WERI-Rb-1 (cell line): ENCODE data around the gene RPL6.

ENCODE experiments used
- DNase-seq: peaks from one replicate; pipeline ENCODE4 v3.0.0-alpha.2; 2020
- H3K27ac ChIP-seq: fragments of 250-450 bp; sonication (Bioruptor Pico); 2 replicates; pipeline ENCODE4 v1.5.1; 2020; ENCODE audit warnings: mild to moderate bottlenecking, moderate library complexity
- H3K27me3 ChIP-seq: fragments of 250-450 bp; sonication (Bioruptor Pico); 2 replicates; pipeline ENCODE4 v1.5.1; 2021; ENCODE audit warnings: mild to moderate bottlenecking, low read depth, moderate library complexity; ENCODE audit not compliant: insufficient read depth, severe bottlenecking
- H3K36me3 ChIP-seq: fragments of 250-450 bp; sonication (Bioruptor Pico); 2 replicates; pipeline ENCODE4 v1.5.1; 2020; ENCODE audit warnings: mild to moderate bottlenecking, moderate library complexity
- H3K4me3 ChIP-seq: 2 replicates; pipeline ENCODE4 v1.5.1; 2011; ENCODE audit warnings: low read depth, mild to moderate bottlenecking, control low read depth, low read length
- H3K9me3 ChIP-seq: fragments of 250-450 bp; sonication (Bioruptor Pico); 2 replicates; pipeline ENCODE4 v1.5.1; 2021; ENCODE audit warnings: mild to moderate bottlenecking, moderate library complexity; ENCODE audit not compliant: severe bottlenecking
- CTCF ChIP-seq: IDR thresholded peaks from 2 replicates; pipeline ENCODE4 v1.5.1; 2011; ENCODE audit warnings: low read depth, mild to moderate bottlenecking, control low read depth, inconsistent platforms, low read length

Gene RPL6

DNA sequence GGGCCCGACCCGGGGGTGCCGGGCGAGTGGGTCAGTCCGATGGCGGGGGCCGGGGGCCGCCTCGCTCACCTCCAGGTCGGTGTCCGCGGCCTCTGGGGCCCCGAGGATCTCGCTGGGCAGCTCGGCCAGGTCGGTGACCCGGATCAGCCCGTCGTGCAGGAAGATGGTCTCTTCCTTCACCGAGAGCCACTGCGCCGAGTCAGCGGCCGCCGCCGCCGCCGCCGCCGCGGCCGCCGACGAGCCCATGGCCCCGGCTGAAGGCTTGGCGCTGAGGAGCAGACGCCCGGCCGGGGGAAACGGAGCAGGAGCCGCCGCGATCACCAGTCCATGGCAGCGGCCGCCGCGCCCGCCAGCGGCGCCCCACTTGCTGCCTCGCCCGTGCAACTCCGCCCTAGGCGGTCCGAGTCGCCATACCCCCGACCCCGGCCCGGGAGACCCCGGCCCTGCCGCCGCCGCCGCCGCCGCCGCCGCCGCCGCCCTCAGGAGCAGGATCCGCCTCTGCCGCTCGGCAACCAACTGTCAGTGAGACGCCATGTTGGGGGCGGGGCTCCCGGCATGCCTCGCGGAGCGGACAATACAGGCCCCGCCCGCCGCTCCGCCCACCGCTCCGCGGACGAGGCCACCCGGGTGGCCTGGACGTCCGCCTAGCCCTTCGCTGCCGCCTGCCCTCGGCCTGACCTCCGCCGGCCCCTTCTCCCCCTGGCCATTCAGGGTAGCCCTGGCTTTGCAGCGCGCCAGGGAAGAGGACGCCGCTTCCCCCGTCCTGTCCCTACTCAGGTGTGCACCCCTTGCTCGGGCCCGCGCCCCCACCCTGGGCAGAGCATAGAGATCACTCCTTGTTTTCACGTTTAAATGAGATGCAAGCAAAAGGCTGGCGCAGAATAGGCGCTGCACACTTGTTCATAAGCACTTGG lies 27.3 kb downstream of the RPL6 start, which contains the start of gene HECTD4:
HECTD4 (minus strand) TSS at position 549 of the 914 bp plus-strand sequence; CDS start at position 246, 303 bp downstream.
- no peak for TF ChIP-seq CTCF
- Histone ChIP-seq H3K9me3 (no peaks in the 10 kb centered on the region), H3K4me3 (peak within 1 kb of the TSS; percentile 57), H3K27ac (peak within 1 kb of the TSS; percentile 87), H3K27me3 (no peaks in the 10 kb centered on the region), H3K36me3 (peaks cover 3% of the 10 kb centered on the region; the same call in 1 of the 2 replicates)
- DNase-seq = peak; percentile 95

- DNase-seq = peak; percentile 34
- peaks cover 3% of the 10 kb centered on the region; the same call in 1 of the 2 replicates for H3K36me3 ChIP-seq
- TF ChIP-seq CTCF = no peak
- no peaks in the 10 kb centered on the region for H3K27me3 ChIP-seq
- no peaks in the 10 kb centered on the region for H3K9me3 ChIP-seq
- peak overlapping the region; percentile 57 for H3K4me3 ChIP-seq
- peak overlapping the region; percentile 87 for H3K27ac ChIP-seq
These were observed 28.0 kb downstream of the RPL6 start for GRCh38 chr12:112381406-112381882.

GRCh38 chr12:112380663-112381405 lies 28.6 kb downstream of the RPL6 start:
- H3K27ac ChIP-seq = peak overlapping the region; percentile 87
- H3K27me3 ChIP-seq = no peaks in the 10 kb centered on the region
- no peak for TF ChIP-seq CTCF
- peak overlapping the region; percentile 57 for H3K4me3 ChIP-seq
- DNase-seq = peak; percentile 13
- H3K36me3 ChIP-seq = peaks cover 3% of the 10 kb centered on the region; the same call in 1 of the 2 replicates
- no peaks in the 10 kb centered on the region for H3K9me3 ChIP-seq

- no peak for TF ChIP-seq CTCF
- H3K9me3 ChIP-seq = no peaks in the 10 kb centered on the region
- no peak overlapping the region for H3K27ac ChIP-seq
- H3K36me3 ChIP-seq = peaks cover 3% of the 10 kb centered on the region; the same call in 1 of the 2 replicates
- no peak overlapping the region for H3K4me3 ChIP-seq
- H3K27me3 ChIP-seq = no peaks in the 10 kb centered on the region
- DNase-seq = no peak
These were observed 34.3 kb downstream of the RPL6 start for GRCh38 chr12:112375105-112375504.

DNA sequence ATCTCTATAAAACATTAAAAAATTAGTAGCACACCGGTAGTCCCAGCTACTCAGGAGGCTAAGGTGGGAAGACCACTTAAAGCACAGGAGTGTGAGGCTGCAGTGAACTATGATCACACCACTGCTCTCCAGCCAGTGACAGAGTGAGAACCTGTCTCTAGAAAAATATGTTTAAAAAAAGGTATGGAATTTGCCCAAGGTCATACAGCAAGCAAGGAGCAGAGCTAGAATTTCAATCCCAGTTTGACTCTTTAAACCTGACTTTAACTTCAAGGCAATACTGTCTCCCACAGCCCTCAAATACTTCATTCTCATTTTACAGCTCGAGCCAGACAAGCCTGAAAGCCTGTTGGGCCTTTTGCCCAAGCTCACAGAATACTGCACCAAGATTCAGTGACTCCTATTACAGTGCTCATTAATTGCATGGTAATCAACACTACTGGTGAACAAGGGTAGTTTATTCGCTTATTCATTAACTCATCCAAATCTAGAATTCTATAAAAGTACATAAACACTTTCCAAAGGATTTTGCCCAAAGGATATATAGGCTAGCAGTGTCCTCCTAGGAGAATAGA lies 35.2 kb downstream of the RPL6 start:
- Histone ChIP-seq H3K27ac (no peak overlapping the region), H3K27me3 (no peaks in the 10 kb centered on the region), H3K4me3 (no peak overlapping the region), H3K36me3 (peaks cover 3% of the 10 kb centered on the region; the same call in 1 of the 2 replicates), H3K9me3 (no peaks in the 10 kb centered on the region)
- no peak for DNase-seq
- TF ChIP-seq CTCF = no peak
